HG03103 (cell line): ENCODE measurements around the gene ZC3H4.
A peak's percentile ranks its signal among the peaks of the same experiment; 100 is the strongest.
"Not testable (repeated sequence)": the region's sequence is repeated elsewhere in the genome, so short reads cannot be mapped to it uniquely, and the experiment has no call there.

Source experiments
- ATAC-seq: cut with Tn5 transposase; IDR thresholded peaks from one replicate; pipeline ENCODE4 v1.9.1; 2021; ENCODE audit warnings: low read depth; ENCODE audit not compliant: unreplicated experiment

Gene ZC3H4

DNA sequence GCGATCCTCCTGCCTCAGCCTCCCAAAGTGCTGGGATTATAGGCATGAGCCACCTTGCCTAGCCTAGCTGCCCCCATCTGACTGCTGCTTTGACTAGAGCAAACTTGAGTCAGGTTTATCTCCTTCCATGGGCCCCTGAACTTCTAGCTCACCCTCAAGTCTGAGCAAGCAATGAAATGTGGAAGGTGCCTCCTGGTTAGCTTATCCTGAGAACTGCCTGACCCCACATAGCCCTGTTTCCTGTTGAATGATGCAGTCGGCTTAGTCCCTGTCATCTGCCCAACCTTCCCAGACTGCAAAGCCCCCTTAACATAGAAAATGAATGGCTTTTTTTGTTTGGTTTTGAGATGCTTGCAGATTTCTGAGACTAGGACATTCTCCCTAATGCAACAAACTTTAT, 56.2 kb downstream of the ZC3H4 start:
- ATAC-seq = no peak

DNA sequence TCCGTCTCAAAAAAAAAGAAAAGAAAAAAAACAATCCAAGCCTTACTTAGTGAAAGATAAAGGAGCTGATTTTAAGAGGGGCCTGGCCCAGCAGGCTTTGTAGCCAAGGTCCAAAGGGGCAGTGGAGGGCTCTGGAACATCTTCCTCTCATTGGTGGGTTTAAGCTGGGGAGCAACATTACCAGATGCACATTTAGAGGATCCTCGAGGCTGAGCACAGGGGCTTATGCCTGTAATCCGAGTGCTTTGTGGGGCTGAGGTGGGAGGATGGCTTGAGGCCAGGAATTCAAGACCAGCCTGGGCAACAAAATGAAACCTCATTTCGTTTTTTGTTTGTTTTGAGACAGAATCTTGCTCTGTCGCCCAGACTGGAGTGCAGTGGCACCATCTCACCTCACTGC, 57.2 kb downstream of the ZC3H4 start:
- ATAC-seq = no peak

GRCh38 chr19:47050562-47050961, 63.0 kb downstream of the ZC3H4 start:
- ATAC-seq = not testable (repeated sequence)

DNA sequence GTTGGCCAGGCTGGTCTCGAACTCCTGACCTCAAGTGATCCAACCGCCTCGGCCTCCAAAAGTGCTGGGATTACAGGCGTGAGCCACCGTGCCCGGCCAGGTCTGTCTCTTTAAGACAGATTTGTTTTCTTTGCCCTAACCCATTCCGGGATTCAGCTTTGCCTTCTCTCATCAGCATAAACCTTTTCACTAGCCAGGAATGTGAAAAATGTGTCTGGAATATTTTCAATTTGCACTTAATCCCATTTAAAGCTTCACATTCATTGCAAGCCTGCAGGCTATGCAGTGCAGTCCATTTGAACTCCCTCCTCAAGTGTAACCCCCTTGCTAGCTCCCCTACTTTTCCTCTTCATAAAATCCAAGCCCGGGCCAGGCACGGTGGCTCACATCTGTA, 64.3 kb downstream of the ZC3H4 start:
- ATAC-seq = no peak

DNA sequence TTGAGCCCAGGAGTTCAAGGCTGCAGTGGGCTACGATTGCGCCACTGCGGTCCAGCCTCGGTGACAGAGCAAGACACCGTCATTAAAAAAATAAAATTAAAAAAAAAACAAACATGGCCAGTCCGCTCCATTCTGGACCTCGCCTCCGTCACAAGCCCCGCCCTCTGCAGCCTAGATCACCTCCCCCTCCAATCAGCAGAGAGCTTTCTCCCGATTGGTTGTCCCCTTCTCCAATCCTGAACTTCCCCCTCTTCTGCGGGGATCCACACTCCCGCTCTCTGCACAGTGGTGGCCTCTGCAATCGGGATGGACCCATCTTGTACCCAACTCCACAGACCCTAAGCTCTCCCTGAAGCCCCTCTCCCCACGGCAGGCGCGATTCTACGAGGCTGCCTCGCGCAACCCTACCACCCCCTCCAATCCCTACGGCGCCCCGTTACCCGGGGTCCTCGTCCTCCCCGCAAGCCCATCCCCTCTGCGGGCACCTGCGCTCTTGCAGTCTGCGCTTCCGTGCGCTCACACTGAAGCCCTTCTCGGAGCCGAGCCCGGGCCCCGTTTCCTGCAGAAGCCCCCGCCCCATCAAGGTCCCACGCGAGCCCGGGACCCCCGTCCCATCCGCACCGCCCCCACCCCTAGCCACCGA, 65.7 kb downstream of the ZC3H4 start:
- peak; percentile 35 for ATAC-seq

DNA sequence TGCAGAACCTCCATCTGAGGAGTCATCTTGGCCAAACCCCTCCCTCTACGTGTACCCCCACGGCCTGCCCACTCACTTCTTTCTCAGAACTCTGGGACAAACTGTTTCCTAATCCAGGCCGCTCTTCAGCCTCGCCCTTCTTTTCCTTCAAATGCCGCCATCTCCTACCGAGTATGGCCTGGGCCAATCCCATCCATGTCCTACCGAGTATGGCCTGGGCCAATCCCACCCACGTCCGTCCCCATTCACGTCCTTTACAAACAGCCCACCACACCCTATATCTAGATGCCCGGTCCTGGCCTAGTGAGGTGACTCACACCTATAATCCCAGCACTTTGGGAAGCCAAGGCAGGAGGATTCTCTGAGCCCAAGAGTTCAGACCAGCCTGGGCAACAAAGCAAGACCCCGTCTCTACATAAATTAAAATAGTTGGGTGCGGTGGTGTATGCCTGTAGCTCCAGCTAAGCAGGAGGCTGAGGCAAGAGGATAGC, 66.3 kb downstream of the ZC3H4 start:
- ATAC-seq = no peak

- ATAC-seq = no peak
Measured at GRCh38 chr19:47045867-47046470, 67.6 kb downstream of the ZC3H4 start.

- no peak for ATAC-seq
Measured at GRCh38 chr19:47044946-47045866, 68.4 kb downstream of the ZC3H4 start.

DNA sequence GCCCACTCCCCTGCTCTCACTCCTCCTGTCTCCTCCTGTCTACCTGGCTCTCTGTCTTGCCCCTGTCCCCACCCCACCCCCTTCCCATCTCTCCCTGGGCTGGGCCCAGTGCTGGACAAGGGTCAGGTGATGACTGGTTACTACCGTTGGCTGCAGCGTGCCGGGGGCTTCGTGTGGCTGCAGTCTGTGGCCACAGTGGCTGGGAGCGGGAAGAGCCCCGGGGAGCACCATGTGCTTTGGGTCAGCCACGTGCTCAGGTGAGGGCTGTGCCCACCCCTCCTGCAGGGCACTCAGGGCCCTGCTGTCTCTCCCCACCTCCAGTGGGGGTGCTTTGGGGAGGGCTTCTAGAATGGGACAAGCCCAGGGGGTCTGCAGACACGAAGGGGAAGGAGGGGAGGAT, 72.7 kb downstream of the ZC3H4 start:
- no peak for ATAC-seq

GRCh38 chr19:47039239-47039874, 74.2 kb downstream of the ZC3H4 start:
- ATAC-seq = no peak

GRCh38 chr19:47037766-47038165, 75.8 kb downstream of the ZC3H4 start:
- no peak for ATAC-seq

DNA sequence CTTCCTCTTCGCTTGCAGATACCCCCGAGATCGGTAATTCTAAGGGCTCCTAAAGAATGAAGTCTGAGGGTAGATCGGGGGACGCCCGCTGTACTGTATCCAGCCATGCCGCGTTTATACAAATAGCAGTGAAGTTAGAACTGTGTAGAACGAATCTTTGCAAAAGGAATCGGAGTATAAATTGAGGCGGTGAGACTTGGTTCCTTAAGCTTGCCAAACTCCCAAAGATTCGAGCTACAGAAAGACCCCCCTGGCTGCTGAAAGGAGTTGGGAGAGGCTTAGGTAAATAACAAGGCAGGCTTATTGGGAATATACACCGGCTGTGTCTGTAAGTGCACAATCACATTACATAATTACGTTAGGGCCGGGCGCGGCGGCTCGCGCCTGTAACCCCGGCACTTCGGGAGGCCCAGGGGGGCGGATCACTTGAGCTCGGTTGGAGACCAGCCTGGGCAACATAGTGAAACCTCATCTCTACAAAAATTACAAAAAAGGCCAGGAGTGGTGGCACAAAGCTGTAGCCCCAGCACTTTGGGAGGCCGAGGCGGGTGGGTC, 77.4 kb downstream of the ZC3H4 start:
- peak; percentile 17 for ATAC-seq

- peak; percentile 82 for ATAC-seq
Measured at GRCh38 chr19:47035127-47036096, 78.2 kb downstream of the ZC3H4 start.

DNA sequence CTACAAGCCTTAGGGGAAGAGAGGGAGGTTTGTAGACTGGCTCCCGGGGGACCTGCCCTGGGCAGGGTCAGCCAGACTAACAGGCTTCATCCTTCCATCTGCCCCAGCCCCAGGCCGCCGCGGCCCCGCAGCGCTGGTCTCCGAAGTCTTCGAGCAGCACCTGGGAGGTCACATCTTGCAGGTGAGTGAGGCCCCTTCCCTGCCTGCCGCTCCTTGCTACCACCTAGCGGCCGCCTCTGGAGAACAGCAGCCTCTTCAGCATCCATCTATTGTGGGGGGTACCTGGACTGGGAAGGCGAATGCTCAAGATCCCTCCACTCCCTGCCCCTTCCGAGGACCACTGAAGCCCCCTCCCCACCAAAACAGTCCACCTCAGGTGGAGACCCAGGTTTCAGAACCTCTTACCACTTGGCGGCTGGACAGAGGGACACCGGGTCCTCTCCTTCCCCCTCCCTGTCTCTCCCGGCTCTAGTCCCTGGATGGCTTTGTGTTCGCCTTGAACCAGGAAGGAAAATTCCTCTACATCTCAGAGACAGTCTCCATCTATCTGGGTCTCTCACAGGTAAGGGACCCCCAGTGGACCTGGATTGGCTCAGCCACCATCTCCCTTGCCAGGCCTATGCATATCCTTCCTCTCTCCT, 81.3 kb downstream of the ZC3H4 start:
- no peak for ATAC-seq

DNA sequence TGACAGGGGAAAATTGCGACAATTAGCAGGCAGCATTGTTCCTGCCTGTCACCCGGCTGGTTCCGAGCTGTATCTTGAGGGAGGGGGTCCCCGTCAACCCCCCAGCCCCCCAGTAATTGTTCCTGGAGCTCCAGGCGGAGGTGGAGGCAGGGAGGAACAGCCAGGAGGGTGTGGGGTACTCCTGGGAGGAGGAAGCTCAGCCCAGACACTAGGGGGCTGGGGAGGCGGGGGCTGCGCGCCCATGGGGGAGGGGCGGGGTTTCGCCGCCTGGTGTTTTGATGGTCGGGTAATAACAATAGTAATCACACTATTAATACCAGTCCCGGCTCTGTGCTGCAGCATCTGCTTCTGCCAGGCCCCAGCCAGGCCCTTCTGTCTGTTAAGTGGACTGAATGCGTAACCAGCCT, 85.4 kb downstream of the ZC3H4 start:
- ATAC-seq = no peak

- no peak for ATAC-seq
Measured at GRCh38 chr19:47027586-47028088, 85.9 kb downstream of the ZC3H4 start.

DNA sequence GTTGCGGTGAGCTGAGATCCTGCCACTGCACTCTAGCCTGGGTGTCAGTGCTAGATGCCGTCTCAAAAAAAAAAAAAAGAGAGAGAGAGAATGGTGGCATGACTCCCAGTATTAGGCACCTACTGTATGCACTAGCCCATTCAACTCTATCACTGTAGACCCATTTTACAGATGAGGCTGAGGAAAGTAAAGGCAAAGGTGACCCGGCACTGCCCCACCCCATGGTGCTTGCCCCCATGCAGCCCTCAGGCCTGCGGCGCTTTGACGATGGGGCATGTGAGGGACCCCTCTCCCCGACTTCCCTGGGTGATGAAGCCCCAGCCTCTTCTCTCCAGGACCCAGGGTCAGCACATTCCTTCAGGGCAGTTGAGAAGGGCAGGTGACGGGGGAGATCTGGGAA, 86.7 kb downstream of the ZC3H4 start:
- no peak for ATAC-seq

DNA sequence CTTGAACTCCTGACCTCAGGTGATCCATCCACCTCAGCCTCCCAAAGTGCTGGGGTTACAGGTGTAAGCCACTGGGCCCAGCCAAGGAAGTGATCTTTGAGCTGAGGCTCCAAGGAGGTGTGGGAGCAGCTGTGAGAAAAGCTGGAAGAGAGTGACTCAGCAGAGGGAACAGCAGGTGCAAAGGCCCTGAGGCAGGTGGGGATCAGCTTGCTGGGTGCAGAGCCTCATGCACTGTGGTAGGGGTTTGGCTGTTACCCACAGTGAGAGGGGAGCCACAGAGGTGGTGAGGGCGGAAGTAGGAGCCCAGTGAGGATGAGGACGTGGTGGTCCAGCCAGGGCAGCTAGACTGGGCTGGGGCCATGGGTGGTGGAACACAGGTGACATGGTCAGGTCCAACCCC, 87.4 kb downstream of the ZC3H4 start:
- no peak for ATAC-seq

- no peak for ATAC-seq
Measured at GRCh38 chr19:47024502-47024901, 89.1 kb downstream of the ZC3H4 start.
